Stimulated activated CD8-positive, alpha-beta memory T cell treated with anti-CD3 and anti-CD28 coated beads, Interleukin-7, amount 100 ng/mL, for 1 hour (primary cell): ENCODE data around the gene HRH2.

Experiments
- DNase-seq, 2 donors: peaks; one replicate each; pipeline ENCODE4 v3.0.0-alpha.2; 2020; ENCODE audit warnings: low read depth in 2 of 2

HRH2 gene

GRCh38 chr5:175675873-175676272 is 18.0 kb downstream of the HRH2 start:
- no peak for DNase-seq

DNA sequence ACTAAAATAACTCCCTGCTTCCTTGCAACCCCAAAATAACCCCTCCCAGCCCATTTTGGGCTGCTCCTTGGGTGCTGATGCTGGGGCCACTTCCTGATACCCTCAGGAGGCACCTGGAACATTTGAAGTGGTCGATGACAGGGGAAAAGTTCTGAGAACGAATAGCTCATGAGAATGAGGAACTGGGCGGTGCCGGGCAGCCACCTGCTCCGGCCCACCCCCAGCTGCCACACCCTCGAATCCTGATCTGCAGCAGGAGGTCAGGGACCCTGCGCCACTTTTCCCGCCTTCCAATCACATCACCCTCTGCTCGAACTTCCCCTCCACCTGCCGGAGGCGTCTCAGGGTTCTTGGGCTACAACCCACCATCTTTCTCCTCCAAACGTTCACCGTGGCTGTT is 19.7 kb downstream of the HRH2 start:
- DNase-seq = no peak

DNA sequence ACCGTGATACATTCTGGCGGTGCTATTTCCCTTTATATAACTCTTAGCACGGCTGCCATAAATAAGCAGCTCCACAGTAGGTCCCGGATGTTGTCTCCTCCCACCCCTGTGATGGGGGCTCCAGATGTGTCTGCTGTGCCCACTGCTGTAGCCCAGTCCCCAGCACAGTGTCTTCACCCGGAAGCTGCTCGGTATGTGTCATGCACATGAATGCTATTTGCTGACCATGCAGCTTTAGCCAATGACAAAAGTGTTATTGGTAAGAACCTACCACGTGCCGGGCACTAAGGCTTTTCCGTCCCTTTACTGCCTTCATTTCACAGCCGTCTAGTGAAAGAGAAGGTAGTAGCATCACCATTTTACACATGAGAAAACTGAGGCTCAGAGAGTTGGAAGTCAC is 20.2 kb downstream of the HRH2 start:
- DNase-seq = no peak

DNA sequence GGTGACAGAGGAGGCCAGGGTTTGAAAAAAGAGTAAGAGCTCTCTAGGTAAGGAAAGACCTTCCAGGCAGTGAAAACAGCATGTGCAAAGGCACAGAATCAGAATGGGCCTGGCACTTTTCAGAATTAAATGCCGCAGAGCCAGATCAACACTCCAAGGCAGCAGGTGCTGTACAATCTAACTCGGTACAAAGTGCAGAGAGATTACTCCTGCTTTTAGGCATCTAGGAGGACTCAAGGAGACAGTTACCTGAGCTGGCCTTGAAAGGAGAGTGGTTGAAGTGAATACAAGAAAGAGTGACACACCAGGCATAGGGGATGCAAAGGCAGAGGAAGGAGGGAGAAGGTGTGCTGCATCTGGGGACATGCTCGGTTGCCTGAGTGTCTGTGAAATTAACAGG is 21.5 kb downstream of the HRH2 start:
- DNase-seq = no peak

DNA sequence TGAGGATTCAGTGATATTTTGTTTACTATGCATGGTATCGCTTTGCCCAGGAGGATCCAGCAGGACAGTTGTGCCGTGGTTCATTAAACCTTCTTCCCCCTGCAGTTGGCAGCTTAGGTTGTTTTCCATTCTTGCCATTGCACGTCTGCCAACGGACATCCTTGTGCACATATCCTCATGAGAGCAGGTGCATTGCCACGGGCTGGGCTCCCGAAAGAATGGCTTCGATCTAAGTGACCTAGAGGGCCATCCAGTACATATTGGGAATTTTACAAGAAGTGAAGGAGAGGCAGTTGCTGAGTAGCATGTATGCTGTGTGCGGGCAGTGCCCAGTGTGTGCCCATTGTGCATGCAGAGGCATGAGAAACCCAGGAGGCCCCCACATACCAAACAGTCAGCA is 22.1 kb downstream of the HRH2 start:
- no peak for DNase-seq

GRCh38 chr5:175680463-175680862 is 22.6 kb downstream of the HRH2 start:
- no peak for DNase-seq

- no peak for DNase-seq
Measured at GRCh38 chr5:175681045-175681967, 23.4 kb downstream of the HRH2 start.

DNA sequence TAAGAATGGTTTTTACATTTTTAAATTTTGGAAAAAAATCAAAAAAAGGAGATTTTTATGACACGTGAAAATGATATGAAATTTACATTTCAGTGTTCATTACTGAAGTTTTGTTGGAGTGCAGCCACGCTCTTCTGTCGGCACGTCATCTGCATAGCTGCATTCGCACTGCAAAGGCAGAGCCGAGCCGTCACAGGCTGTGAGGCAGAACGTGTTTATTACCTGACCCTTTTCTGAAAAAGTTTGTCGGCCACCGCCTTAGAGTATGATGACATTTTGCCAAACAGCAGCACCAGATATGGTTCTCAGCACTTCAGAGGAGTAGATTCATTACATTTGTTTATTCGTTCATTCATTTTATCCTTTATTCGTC is 24.1 kb downstream of the HRH2 start:
- DNase-seq = no peak

- DNase-seq = no peak
Measured at GRCh38 chr5:175682664-175683063, 24.8 kb downstream of the HRH2 start.

GRCh38 chr5:175683231-175683630 is 25.4 kb downstream of the HRH2 start:
- no peak for DNase-seq

DNA sequence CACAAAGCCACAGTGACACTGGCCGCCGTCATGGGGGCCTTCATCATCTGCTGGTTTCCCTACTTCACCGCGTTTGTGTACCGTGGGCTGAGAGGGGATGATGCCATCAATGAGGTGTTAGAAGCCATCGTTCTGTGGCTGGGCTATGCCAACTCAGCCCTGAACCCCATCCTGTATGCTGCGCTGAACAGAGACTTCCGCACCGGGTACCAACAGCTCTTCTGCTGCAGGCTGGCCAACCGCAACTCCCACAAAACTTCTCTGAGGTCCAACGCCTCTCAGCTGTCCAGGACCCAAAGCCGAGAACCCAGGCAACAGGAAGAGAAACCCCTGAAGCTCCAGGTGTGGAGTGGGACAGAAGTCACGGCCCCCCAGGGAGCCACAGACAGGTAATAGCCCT is 26.1 kb downstream of the HRH2 start:
- no peak for DNase-seq

DNA sequence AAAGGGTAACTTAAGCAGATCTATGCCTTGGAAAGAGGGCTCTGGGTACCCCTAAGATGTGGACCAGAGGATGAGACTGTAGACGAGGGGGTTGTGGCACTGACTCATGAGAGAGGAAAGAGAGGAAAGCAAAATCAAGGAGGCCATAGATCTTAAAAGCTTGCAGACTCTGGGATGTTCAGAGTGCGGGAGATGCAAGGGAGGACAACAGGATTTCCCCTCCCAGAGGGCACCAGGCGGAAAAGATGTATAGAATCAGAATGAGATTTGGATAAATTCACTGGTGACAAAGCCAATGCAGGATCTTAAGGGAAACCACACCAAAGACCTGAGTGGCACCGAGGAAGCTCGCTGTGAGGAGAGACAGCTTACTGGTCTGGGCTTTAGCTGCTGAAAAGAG is 27.1 kb downstream of the HRH2 start:
- DNase-seq = no peak

DNA sequence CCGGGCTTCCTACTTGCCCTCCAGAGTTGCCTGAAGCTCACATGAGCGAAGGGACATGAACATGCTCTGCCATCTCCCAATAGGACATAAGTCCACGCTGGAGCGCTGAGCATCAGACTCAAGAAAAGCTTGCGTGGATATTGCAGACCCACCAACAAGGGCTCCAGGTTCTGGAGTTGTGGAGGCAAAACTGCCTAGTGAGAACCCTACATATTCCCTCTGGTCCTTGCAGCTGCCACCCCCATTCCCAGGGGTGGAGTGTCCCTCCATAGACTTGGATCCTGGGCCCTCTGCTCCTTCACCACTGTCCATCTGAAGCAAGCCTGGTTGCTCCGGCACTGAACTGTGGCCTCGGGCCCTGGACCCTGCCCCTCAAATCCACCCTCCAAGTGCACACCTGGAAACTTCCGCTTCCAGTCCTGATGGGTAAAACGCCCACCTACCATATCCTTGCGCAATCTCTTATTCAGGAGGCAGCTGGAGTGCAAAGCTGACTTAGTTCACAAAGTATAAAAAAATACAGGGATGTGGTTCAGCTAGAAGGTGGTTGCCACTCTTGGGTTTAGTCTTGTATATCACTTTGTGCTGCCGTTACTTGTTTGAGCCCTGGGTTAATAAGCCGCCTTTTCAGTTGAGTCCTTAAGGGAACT is 28.0 kb downstream of the HRH2 start:
- no peak for DNase-seq

- DNase-seq = no peak
Measured at GRCh38 chr5:175686396-175686795, 28.5 kb downstream of the HRH2 start.

DNA sequence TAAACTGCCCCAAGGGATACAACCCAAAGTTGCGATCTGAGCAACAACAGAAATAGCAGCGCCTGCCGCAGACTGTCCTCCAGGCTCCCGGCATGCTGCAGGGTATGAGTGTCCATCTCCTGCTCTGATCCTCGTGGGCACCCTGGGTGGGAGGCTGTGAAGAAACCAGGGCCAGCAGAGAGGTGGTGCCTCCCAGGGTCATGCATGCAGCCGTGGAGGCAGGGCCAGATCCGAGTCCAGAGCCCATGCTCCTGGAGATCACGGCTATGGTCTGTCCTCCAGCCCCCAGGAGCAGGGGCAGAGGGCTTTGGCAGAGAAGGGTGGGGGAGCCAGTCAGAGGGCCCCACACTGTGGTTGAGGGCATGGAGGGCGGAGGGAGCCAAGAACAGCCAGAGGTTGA is 29.0 kb downstream of the HRH2 start:
- no peak for DNase-seq

DNA sequence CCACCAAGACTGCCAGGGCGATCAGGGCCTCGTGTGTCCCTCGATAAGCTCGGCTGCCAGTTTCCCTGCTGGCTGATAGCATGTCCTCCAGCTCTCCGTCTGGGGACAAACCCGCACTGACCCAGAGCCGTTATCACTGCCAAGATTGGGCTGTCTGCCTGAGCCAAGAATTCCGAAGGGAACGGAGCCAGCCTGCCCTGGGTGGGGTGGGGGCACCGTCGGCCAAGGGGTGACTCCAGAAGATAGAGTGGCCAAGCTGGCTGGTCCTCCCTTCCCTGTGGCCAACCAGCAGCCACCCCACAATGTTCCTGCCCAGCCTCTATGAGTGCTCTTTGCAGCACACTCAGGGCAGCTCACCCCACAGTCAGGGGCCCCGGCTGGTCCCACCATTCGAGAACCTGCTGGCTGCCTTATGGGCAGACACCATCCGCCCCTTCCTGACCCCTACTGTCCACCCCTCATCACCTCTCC is 29.4 kb downstream of the HRH2 start:
- DNase-seq = no peak

- no peak for DNase-seq
Measured at GRCh38 chr5:175688352-175689146, 30.7 kb downstream of the HRH2 start.

GRCh38 chr5:175689147-175689991 is 31.5 kb downstream of the HRH2 start:
- no peak for DNase-seq

- no peak for DNase-seq
Measured at GRCh38 chr5:175690025-175690424, 32.2 kb downstream of the HRH2 start.

DNA sequence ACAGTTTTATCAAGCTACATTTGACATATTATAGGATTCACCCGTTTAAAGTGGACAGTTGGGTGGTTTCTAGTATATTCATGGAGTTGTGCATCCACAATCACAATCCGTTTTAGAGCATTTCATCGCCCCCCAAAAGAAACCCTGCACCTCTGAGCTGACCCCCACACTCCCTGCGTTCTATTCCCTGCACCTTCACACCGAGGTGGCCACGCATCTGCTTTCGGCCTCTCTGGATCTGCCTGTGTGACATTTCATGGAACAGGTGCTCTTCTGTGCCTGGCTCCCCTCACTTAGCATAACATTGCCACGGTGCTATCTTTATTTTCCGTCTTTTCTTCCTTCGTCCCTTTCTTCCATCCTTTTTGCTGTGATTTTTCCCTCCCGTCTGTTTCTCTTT is 32.7 kb downstream of the HRH2 start:
- DNase-seq = no peak

DNA sequence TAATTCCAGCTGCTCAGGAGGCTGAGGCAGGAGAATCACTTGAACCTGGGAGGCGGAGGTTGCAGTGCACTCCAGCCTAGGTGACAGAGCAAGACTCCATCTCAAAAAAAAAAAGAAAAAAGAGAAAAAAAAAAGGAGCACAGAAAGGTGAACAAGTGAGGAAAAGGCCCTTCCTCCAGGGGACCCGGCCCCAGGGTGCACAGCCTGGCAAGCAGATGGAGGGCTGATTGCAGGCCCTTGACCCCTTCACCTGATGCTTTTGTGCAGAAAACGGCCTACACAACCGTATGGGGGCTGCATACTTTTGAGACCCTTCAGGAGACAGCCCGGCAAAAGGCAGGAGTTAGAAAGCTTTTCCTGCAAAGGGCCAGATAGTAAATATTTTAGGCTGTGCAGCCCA is 33.9 kb downstream of the HRH2 start:
- no peak for DNase-seq
